SK-N-SH treated with all-trans-retinoic acid at 6 μM for 48 hours (cell line): Measurements from ENCODE around the gene KIFAP3.

Source experiments
- ESRRG ChIP-seq: fragments of 250-450 bp; sonication (Bioruptor Pico); IDR thresholded peaks from 2 replicates; pipeline ENCODE4 v1.6.1; 2021; ENCODE audit warnings: mild to moderate bottlenecking
- GLIS3 ChIP-seq: fragments of 250-450 bp; sonication (Bioruptor Pico); IDR thresholded peaks from 2 replicates; pipeline ENCODE4 v1.5.0; 2020; ENCODE audit warnings: mild to moderate bottlenecking, moderate library complexity
- PPARA ChIP-seq: fragments of 250-450 bp; sonication (Bioruptor Pico); IDR thresholded peaks from 2 replicates; pipeline ENCODE4 v1.5.0; 2020; ENCODE audit warnings: mild to moderate bottlenecking, borderline replicate concordance
- RARB ChIP-seq: fragments of 250-450 bp; sonication (Bioruptor Pico); IDR thresholded peaks from 2 replicates; pipeline ENCODE4 v1.8.0; 2021; ENCODE audit warnings: mild to moderate bottlenecking, moderate library complexity
- SNAI2 ChIP-seq: fragments of 250-450 bp; sonication (Bioruptor Pico); IDR thresholded peaks from 2 replicates; pipeline ENCODE4 v1.5.0; 2020; ENCODE audit warnings: mild to moderate bottlenecking, moderate library complexity
- ZNF565 ChIP-seq: fragments of 450-650 bp; formaldehyde crosslinking; conservative IDR thresholded peaks from 2 replicates; pipeline ENCODE4 v1.5.0; 2020; ENCODE audit warnings: low read depth, mild to moderate bottlenecking, moderate library complexity
- TF ChIP-seq, protein P1 (sequence below): fragments of 250-450 bp; sonication (Bioruptor Pico); IDR thresholded peaks from 2 replicates; pipeline ENCODE4 v1.5.1; 2020; ENCODE audit warnings: low read depth, mild to moderate bottlenecking, moderate library complexity
- TF ChIP-seq, protein P2 (sequence below): fragments of 250-450 bp; sonication (Bioruptor Pico); IDR thresholded peaks from 2 replicates; pipeline ENCODE4 v1.8.0; 2021; ENCODE audit warnings: low read depth, mild to moderate bottlenecking, moderate library complexity, borderline replicate concordance

DNA sequence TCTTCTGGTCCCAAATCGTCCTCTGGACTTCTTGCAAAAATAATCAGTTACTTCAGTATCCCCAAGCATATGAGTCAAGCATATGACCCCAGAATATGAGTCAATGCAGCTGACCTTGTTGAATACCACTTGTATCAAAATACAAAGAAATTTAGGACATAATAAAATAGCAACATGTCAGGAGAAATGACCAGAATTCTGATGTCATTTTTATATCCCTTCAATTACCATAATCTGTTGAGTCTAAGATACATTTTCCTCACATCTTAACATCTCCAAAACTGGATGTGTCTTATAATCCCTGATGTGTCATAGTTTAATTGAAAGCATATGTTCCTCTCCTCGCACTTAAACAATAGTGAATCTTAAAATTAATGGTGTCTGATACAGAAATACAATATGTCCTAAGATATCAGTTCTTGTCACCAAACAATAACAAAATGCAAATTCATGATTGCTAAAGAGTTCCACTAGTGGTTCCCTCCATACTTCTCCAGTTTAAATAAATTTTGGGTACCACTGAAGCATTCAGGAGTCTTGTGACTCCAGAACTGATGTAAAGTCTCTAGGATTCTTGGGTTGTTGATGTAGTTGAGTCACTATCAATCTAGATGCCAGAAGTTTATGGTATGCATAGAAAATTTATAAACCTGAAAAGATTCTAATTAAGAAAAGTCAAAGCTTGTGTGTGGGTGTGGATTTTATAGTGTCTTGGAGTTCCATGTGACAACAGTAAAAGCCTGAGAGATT, 41.8 kb downstream of the KIFAP3 start:
- TF ChIP-seq, protein P1, sequence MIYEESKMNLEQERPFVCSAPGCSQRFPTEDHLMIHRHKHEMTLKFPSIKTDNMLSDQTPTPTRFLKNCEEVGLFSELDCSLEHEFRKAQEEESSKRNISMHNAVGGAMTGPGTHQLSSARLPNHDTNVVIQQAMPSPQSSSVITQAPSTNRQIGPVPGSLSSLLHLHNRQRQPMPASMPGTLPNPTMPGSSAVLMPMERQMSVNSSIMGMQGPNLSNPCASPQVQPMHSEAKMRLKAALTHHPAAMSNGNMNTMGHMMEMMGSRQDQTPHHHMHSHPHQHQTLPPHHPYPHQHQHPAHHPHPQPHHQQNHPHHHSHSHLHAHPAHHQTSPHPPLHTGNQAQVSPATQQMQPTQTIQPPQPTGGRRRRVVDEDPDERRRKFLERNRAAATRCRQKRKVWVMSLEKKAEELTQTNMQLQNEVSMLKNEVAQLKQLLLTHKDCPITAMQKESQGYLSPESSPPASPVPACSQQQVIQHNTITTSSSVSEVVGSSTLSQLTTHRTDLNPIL (CRISPR knock-in tag): no peak
- TF ChIP-seq PPARA (CRISPR knock-in tag) (no peak), GLIS3 (CRISPR knock-in tag) (no peak), RARB (CRISPR knock-in tag) (no peak), ZNF565 (CRISPR knock-in tag) (no peak), SNAI2 (CRISPR knock-in tag) (no peak), ESRRG (CRISPR knock-in tag) (no peak)
- TF ChIP-seq, protein P2, sequence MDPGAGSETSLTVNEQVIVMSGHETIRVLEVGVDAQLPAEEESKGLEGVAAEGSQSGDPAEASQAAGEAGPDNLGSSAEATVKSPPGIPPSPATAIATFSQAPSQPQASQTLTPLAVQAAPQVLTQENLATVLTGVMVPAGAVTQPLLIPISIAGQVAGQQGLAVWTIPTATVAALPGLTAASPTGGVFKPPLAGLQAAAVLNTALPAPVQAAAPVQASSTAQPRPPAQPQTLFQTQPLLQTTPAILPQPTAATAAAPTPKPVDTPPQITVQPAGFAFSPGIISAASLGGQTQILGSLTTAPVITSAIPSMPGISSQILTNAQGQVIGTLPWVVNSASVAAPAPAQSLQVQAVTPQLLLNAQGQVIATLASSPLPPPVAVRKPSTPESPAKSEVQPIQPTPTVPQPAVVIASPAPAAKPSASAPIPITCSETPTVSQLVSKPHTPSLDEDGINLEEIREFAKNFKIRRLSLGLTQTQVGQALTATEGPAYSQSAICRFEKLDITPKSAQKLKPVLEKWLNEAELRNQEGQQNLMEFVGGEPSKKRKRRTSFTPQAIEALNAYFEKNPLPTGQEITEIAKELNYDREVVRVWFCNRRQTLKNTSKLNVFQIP (CRISPR knock-in tag): no peak
